ENCODE measurements around the gene TMOD1.

GRCh38 chr9:97600531-97601227 is 99.2 kb downstream of the TMOD1 start:
- TF ChIP-seq RFX5 (IDR thresholded peaks at IDR 0.05; ENCODE audit: low read length): no peak
- no peak for TF ChIP-seq POLR2AphosphoS5 (IDR thresholded peaks at IDR 0.05; ENCODE audit: low read depth, low read length)
- TF ChIP-seq NFIC (IDR thresholded peaks at IDR 0.05; ENCODE audit: borderline replicate concordance): no peak
- TF ChIP-seq REST (IDR thresholded peaks at IDR 0.05; ENCODE audit: low read depth, low read length): no peak
- TF ChIP-seq CTCF (IDR thresholded peaks at IDR 0.05): no peak
- TF ChIP-seq NRF1 (IDR thresholded peaks at IDR 0.05; ENCODE audit: low read depth, low read length): no peak
- no peak for TF ChIP-seq JUND (IDR thresholded peaks at IDR 0.05)
- no peak for TF ChIP-seq PBX3 (IDR thresholded peaks at IDR 0.05)
- no peak for TF ChIP-seq TCF12 (IDR thresholded peaks at IDR 0.05)
